Stimulated activated CD4-positive, alpha-beta T cell treated with anti-CD3 and anti-CD28 coated beads, Interleukin-2, amount 100 ng/mL, for 24 hours (primary cell): ENCODE measurements around the gene RGPD6.
"Not testable (repeated sequence)": the region's sequence is repeated elsewhere in the genome, so short reads cannot be mapped to it uniquely, and the experiment has no call there.

ENCODE experiments used
- DNase-seq, 2 donors: peaks; one replicate each; pipeline ENCODE4 v3.0.0-alpha.2; 2020

The RGPD6 gene

GRCh38 chr2:110480084-110480483, 96.9 kb downstream of the RGPD6 start:
- not testable (repeated sequence) for DNase-seq

DNA sequence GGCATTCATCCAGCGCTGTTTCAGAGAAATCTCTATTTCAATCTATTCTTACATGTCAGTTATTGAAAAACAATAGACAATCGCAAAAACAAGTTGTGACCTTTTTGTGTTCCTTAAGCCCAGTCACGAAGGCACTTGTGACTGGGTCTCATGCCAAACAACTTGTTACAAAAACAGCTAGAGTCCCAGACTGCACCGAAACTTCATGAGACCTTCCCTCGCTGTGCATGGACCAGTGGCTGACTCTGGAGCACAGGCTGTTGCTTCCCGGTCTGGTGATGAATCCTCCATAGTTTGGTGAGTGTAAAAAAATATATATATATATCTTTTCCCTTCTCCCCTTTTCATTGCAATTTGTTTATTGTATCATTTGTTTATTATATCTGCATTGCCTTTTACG, 99.7 kb downstream of the RGPD6 start:
- not testable (repeated sequence) for DNase-seq

GRCh38 chr2:110476952-110477351, 100.1 kb downstream of the RGPD6 start:
- not testable (repeated sequence) for DNase-seq

GRCh38 chr2:110475627-110476359, 101.2 kb downstream of the RGPD6 start:
- not testable (repeated sequence) for DNase-seq

- DNase-seq, result not testable (repeated sequence)
These were observed 102.1 kb downstream of the RGPD6 start for GRCh38 chr2:110474898-110475297.

DNA sequence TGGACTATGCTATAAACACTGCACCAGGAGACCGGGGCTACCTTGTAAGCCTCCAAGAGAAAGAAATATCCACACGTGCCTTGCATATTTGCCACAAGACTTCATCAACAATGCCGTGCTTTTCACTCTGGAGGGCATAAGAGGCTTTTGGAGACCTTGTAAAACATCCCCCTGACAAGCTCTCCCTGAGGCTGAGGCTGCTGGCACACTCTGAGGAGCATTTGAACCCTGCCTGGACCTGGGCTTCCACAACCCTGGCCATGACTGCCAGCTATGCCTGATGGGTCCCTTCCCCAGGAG, 104.0 kb downstream of the RGPD6 start:
- not testable (repeated sequence) for DNase-seq

DNA sequence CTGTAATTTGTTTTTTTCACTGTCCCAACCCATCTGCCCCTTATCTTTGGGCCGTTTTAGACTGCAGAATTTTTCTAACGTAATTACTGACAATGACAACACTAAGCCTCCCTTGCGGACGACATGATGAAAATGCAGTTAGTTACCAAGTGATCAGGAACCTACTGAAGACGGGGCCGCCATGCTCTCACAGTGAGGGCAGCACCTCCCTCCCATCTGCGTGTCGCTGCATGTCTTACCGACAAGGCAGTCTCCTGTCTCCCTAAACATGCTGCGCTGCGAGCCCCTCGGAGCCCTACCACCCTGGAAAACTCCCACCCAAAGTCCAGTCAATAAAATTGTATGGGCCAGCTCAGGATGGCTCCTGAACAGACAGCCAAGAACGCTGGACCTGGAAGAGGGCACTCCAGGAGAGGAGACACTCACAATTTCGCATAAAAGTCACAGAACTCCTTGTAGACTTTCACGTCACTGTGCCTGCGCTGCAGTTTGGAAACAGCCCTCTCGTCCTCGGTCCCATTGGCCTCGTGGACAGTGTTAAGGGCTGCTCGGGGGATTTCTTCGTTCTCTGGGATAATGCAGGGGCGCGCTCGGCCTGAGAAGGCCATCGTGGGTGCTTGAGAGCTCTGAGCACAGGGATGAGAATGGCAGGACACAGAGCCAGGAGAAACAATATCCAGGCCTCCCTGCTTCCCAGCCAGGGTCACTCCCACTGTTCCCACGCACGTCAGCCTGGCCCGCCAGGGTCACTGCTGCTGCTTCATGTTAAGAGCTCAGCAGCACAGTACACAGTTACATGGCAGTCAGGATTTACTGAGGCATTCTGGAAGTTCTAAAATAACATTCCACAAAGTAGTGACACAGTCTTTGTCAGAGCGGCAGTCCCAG, 104.6 kb downstream of the RGPD6 start, which contains the start of gene LIMS4:
Gene LIMS4, minus strand, starts transcription at position 646 of the 888 bp plus-strand sequence. Its CDS starts 38 bp downstream, at position 608.
- DNase-seq, result not testable (repeated sequence)

GRCh38 chr2:110468921-110469320, 108.1 kb downstream of the RGPD6 start:
- DNase-seq, result not testable (repeated sequence)

DNA sequence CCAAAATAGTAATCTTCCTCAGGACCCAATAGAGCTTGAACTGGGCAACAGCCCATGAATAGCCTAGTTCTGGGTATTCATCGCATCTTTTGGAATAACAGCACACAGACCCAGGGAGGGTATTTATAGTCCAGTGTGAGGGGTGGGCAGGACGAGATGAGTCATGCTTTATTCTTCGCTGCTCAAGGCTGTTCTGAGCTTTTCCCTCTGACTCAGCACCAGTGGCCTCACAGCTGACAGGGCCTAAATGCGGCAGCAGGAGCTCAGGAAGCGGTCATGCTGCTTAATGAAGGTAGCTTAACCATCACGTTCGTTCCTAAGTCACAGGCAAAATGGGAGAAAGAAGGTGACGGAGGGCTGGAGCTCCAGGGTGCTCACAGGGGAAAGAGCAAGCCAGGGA, 111.7 kb downstream of the RGPD6 start:
- DNase-seq, result not testable (repeated sequence)
